PC-9 (cell line): Measurements from ENCODE around the gene TDRD7.

Experiments used
- EZH2 ChIP-seq: fragments of 200-600 bp; sonication (generic); IDR thresholded peaks from 2 replicates; pipeline ENCODE4 v1.8.0; 2017; ENCODE audit warnings: antibody characterized with exemption, low read depth
- TF ChIP-seq, protein P1 (sequence below): fragments of 200-600 bp; sonication (generic); conservative IDR thresholded peaks from 2 replicates; pipeline ENCODE4 v1.6.1; 2017; ENCODE audit warnings: mixed run types, antibody characterized with exemption, mild to moderate bottlenecking, moderate library complexity

DNA sequence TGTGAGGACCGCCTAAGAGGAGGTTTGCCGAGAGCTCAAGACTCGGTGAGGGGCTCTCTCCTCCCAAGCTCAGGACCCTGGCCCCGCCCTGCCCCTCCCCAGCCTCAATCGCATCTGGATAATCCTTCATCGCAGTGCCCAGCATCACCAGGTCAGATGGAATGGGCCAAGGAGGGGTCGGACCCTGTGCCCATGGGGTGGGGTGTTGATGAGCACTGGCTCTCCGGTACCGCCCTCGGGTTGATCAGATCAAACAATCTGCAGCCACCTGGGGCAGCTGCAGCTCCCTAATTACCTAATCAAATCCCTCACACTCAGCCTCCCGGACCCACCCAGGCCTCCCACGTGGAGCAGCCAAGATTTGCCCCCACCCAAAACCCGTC, 24.4 kb upstream of the TDRD7 start:
- TF ChIP-seq, protein P1, sequence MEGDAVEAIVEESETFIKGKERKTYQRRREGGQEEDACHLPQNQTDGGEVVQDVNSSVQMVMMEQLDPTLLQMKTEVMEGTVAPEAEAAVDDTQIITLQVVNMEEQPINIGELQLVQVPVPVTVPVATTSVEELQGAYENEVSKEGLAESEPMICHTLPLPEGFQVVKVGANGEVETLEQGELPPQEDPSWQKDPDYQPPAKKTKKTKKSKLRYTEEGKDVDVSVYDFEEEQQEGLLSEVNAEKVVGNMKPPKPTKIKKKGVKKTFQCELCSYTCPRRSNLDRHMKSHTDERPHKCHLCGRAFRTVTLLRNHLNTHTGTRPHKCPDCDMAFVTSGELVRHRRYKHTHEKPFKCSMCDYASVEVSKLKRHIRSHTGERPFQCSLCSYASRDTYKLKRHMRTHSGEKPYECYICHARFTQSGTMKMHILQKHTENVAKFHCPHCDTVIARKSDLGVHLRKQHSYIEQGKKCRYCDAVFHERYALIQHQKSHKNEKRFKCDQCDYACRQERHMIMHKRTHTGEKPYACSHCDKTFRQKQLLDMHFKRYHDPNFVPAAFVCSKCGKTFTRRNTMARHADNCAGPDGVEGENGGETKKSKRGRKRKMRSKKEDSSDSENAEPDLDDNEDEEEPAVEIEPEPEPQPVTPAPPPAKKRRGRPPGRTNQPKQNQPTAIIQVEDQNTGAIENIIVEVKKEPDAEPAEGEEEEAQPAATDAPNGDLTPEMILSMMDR, result no peak
- no peak for TF ChIP-seq EZH2
